ENCODE results near the gene TAF11. TPM values are rescaled to one million over a fixed set of nuclear protein-coding genes. Genes with fewer than 3 reads are reported as not detected.
A peak's percentile ranks its signal among the peaks of the same experiment; 100 is the strongest.

The TAF11 gene
- total and polyA plus RNA-seq, 4 donors = 7.3 to 16.0 (median 12.1) TPM

- Histone ChIP-seq H3K9ac (ENCODE audit: low read depth in 1 of 2, low read length in 2 of 2) (no peak overlapping the region), H3K27ac (ENCODE audit: low read depth in 1 of 2, low read length in 2 of 2) (no peak overlapping the region), H3K9me3 (ENCODE audit: control insufficient read depth in 4 of 4, low read length in 3 of 4) (no peaks in the 10 kb centered on the region), H3K4me3 (ENCODE audit: low read depth in 1 of 3, low read length in 3 of 3) (no peak overlapping the region), H3K27me3 (ENCODE audit: control insufficient read depth in 4 of 4, insufficient read depth in 4 of 4, low read length in 3 of 4) (no peaks in the 10 kb centered on the region), H3K36me3 (ENCODE audit: control insufficient read depth in 4 of 4, insufficient read depth in 3 of 4, low read depth in 1 of 4, low read length in 3 of 4) (peaks cover 13 to 62% (median 49%) of the 10 kb centered on the region in 4 donors), H3K4me1 (ENCODE audit: control insufficient read depth in 4 of 4, insufficient read depth in 4 of 4, low read length in 3 of 4) (no peaks in the 10 kb centered on the region)
- TF ChIP-seq MAX (IDR thresholded peaks at IDR 0.05) = no peak
- no peak for TF ChIP-seq CTCF (IDR thresholded peaks at IDR 0.05; ENCODE audit: low read depth, low read length, missing input control)
- TF ChIP-seq ZBTB33 (IDR thresholded peaks at IDR 0.05) = no peak
- TF ChIP-seq EGR1 (IDR thresholded peaks at IDR 0.05; ENCODE audit: low read depth in 2 of 2) = no peak
- 84% methylated on average over 4 of the region's 4 CpGs for WGBS
- DNase-seq (ENCODE audit: low spot score) = no peak
Measured at GRCh38 chr6:34875292-34876213, 12.3 kb downstream of the TAF11 start.

DNA sequence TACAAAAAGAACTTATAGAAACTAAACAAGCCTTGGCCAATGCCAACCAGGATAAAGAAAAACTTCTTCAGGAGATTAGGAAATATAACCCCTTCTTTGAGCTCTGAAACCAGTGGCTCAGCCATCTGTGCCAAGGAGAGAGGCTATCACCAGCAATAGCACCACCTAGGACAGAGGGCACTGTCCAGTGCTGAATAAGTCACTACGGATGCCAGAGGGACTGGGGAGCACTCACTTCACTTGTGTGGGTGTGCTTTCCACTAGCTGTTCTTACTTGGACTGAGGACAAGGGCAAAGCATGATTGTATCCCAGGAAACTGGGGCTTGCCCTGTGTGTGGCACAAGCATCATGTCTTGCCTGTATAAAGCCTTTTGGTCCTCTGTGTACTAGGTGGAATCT is 15.5 kb downstream of the TAF11 start:
- WGBS = 79% methylated on average over 1 of the region's 1 CpG
- DNase-seq (ENCODE audit: low spot score) = no peak
- no peak overlapping the region for H3K4me3 ChIP-seq (ENCODE audit: low read depth in 1 of 3, low read length in 3 of 3)
- no peaks in the 10 kb centered on the region for H3K27me3 ChIP-seq (ENCODE audit: control insufficient read depth in 4 of 4, insufficient read depth in 4 of 4, low read length in 3 of 4)
- H3K9ac ChIP-seq (ENCODE audit: low read depth in 1 of 2, low read length in 2 of 2) = no peak overlapping the region
- TF ChIP-seq, protein P1, sequence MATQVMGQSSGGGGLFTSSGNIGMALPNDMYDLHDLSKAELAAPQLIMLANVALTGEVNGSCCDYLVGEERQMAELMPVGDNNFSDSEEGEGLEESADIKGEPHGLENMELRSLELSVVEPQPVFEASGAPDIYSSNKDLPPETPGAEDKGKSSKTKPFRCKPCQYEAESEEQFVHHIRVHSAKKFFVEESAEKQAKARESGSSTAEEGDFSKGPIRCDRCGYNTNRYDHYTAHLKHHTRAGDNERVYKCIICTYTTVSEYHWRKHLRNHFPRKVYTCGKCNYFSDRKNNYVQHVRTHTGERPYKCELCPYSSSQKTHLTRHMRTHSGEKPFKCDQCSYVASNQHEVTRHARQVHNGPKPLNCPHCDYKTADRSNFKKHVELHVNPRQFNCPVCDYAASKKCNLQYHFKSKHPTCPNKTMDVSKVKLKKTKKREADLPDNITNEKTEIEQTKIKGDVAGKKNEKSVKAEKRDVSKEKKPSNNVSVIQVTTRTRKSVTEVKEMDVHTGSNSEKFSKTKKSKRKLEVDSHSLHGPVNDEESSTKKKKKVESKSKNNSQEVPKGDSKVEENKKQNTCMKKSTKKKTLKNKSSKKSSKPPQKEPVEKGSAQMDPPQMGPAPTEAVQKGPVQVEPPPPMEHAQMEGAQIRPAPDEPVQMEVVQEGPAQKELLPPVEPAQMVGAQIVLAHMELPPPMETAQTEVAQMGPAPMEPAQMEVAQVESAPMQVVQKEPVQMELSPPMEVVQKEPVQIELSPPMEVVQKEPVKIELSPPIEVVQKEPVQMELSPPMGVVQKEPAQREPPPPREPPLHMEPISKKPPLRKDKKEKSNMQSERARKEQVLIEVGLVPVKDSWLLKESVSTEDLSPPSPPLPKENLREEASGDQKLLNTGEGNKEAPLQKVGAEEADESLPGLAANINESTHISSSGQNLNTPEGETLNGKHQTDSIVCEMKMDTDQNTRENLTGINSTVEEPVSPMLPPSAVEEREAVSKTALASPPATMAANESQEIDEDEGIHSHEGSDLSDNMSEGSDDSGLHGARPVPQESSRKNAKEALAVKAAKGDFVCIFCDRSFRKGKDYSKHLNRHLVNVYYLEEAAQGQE (IDR thresholded peaks at IDR 0.05) = peak; percentile 93
- no peak for TF ChIP-seq FOXA1 (IDR thresholded peaks at IDR 0.05)
- peaks cover 14 to 48% (median 38%) of the 10 kb centered on the region in 4 donors for H3K36me3 ChIP-seq (ENCODE audit: control insufficient read depth in 4 of 4, insufficient read depth in 3 of 4, low read depth in 1 of 4, low read length in 3 of 4)
- peaks cover 0 to 1% (median 0%) of the 10 kb centered on the region in 4 donors for H3K4me1 ChIP-seq (ENCODE audit: control insufficient read depth in 4 of 4, insufficient read depth in 4 of 4, low read length in 3 of 4)
- no peaks in the 10 kb centered on the region for H3K9me3 ChIP-seq (ENCODE audit: control insufficient read depth in 4 of 4, low read length in 3 of 4)
- H3K27ac ChIP-seq (ENCODE audit: low read depth in 1 of 2, low read length in 2 of 2) = no peak overlapping the region

DNA sequence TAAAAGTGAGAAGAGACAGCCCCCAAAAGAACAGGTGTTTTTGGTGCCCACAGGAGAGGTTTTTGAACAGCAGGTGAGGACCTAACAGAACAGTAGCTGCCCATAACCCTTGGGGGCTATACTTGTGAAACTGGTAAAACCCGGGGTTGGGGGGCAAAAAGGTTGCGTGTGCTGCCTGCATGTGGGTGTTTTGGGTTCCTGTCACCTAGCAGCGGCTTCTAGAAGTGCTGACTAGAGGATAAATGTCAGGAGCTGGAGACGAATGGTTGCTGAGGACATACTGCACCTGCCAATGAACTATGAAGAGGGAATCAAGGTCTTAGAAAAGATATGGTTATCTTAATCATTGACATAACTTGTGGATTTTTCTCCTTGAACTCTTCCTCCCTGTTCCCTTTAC is 16.0 kb downstream of the TAF11 start:
- Histone ChIP-seq H3K4me3 (ENCODE audit: low read depth in 1 of 3, low read length in 3 of 3) (no peak overlapping the region), H3K36me3 (ENCODE audit: control insufficient read depth in 4 of 4, insufficient read depth in 3 of 4, low read depth in 1 of 4, low read length in 3 of 4) (peaks cover 14 to 50% (median 36%) of the 10 kb centered on the region in 4 donors), H3K9me3 (ENCODE audit: control insufficient read depth in 4 of 4, low read length in 3 of 4) (no peaks in the 10 kb centered on the region), H3K4me1 (ENCODE audit: control insufficient read depth in 4 of 4, insufficient read depth in 4 of 4, low read length in 3 of 4) (peaks cover 0 to 6% (median 0%) of the 10 kb centered on the region in 4 donors), H3K27ac (ENCODE audit: low read depth in 1 of 2, low read length in 2 of 2) (no peak overlapping the region), H3K9ac (ENCODE audit: low read depth in 1 of 2, low read length in 2 of 2) (no peak overlapping the region), H3K27me3 (ENCODE audit: control insufficient read depth in 4 of 4, insufficient read depth in 4 of 4, low read length in 3 of 4) (no peaks in the 10 kb centered on the region)
- DNase-seq (ENCODE audit: low spot score) = no peak
- TF ChIP-seq TAF1 (conservative IDR thresholded peaks at IDR 0.05) (no peak), FOXA2 (IDR thresholded peaks at IDR 0.05) (no peak), ATF3 (IDR thresholded peaks at IDR 0.05) (no peak), FOXA1 (IDR thresholded peaks at IDR 0.05) (no peak), GABPA (IDR thresholded peaks at IDR 0.05 in 1 of 2, conservative IDR thresholded peaks at IDR 0.05 in 1 of 2) (no peak), CTCF (IDR thresholded peaks at IDR 0.05; ENCODE audit: low read depth, low read length, missing input control) (no peak), NR2F2 (IDR thresholded peaks at IDR 0.05) (no peak)
- 96% methylated on average over 4 of the region's 4 CpGs for WGBS

Data from liver (tissue), 9 donors.